Activated T-helper 9 cell treated with anti-CD3 and anti-CD28 coated beads, Interleukin-2, amount 50 U/mL, for 16 hours (primary cell): ENCODE results near the gene KCNH6.
A peak's percentile ranks its signal among the peaks of the same experiment; 100 is the strongest.

ENCODE experiments used
- DNase-seq: peaks from one replicate; pipeline ENCODE4 v3.0.0-alpha.2; 2020; ENCODE audit warnings: low read depth

The KCNH6 gene

GRCh38 chr17:63533433-63534077 is 10.4 kb downstream of the KCNH6 start:
- DNase-seq: no peak

DNA sequence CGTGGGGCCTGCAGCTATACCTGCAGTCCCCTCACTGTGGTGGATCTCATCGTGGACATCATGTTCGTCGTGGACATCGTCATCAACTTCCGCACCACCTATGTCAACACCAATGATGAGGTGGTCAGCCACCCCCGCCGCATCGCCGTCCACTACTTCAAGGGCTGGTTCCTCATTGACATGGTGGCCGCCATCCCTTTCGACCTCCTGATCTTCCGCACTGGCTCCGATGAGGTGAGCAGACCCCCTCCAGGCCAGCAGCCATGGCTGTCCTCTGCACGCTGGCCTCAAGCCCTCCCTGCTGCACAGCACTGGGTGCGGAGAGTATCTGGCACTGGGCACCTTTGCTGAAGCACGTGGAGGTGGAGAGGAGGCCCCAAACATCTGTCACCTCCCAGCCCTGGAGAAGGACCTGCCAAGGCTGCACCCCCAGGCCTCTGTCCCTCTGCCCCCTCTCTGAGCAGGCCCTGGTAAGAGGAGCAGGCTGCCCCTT is 11.0 kb downstream of the KCNH6 start:
- DNase-seq: no peak

GRCh38 chr17:63534816-63535455 is 11.8 kb downstream of the KCNH6 start:
- DNase-seq: no peak

DNA sequence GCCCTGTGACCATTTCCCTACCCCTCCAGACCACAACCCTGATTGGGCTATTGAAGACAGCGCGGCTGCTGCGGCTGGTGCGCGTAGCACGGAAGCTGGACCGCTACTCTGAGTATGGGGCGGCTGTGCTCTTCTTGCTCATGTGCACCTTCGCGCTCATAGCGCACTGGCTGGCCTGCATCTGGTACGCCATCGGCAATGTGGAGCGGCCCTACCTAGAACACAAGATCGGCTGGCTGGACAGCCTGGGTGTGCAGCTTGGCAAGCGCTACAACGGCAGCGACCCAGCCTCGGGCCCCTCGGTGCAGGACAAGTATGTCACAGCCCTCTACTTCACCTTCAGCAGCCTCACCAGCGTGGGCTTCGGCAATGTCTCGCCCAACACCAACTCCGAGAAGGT is 12.5 kb downstream of the KCNH6 start:
- no peak for DNase-seq

DNA sequence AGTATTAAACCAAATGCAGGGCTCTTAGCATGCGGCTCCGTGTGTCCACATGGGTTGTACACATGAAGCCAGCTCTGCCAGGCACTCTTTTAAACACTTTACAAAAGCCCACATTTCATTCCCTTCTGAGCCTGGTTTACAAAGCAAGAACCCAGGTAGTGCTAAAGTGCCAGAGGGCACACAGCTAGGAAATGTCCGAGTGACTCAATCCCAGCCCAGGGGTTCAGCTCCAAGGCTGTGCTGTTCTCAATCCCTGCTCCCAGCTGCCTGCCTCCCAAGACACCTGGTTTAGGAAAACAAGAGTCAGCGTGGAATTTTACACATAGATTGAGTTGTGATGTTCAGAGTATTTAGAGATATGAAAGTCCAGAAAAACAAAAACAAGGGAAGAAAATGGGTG is 13.8 kb downstream of the KCNH6 start:
- DNase-seq: no peak

GRCh38 chr17:63537991-63538692 is 15.0 kb downstream of the KCNH6 start:
- no peak for DNase-seq

GRCh38 chr17:63538693-63539595 is 15.8 kb downstream of the KCNH6 start:
- no peak for DNase-seq

GRCh38 chr17:63540590-63540989 is 17.4 kb downstream of the KCNH6 start:
- DNase-seq: no peak

- no peak for DNase-seq
These were observed 19.0 kb downstream of the KCNH6 start for GRCh38 chr17:63542218-63542545.

DNA sequence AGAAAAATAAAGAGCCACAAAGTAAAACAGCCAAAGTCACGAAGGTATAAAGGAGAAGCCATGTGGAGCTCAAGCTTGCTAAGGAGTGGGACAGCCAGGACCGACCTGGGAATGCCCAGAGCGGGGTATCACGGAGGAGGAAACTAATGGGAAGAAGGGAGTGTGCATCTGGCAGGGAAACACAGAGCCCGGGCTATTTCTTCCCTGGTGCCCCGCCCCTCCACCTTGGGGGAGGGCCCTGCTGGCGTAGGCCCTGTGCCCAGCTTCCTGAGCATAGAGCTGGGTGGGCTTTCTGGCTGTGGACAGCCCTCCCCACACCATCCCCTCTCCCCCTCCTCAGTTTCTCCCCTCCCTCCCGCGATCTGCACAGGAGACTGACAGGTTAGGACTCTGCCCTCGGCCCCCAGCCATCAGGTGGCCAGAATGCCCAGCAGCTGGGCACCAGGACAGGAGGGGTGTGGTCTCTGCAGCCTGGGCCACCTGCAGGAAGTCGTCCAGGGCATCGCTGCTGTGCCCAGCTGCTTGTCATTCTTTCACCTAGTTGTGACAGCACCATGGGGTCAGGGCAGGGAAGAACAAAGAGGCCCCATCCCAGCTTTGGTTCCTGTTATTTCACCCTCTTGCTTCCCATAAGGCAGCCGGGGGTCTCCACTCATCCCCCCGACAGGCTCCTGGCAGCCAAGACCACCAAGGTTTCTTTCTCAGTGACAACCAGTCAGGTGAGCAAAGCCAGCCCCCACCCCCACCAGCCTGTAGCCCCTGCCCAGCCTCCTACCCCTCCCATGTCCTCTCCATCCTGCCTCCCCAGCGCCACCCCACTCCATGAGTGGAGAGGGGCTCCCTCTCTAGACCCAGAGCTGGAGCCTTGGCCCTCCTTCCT is 20.0 kb downstream of the KCNH6 start:
- DNase-seq: no peak

DNA sequence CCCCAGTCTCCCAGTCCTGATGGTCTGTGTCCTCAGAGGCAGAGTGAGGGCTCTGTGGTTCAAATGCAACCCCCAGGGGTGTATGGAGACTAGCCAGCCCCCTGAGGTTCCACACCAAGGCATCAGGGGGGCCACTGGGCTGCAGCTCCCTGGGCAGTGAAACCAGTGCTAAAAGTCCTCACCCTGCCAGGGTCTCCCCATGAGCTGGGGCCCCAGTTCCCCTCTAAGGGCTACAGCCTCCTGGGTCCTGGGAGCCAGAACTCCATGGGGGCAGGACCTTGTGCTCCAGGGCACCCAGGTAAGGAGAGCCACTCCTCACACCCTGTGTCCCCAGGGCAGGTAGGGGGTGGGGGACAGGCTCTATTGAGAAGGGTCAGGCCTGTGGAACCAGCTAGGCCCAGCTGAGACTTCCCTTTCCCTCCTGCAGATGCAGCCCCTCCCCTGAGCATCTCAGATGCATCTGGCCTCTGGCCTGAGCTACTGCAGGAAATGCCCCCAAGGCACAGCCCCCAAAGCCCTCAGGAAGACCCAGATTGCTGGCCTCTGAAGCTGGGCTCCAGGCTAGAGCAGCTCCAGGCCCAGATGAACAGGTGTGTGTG is 20.8 kb downstream of the KCNH6 start:
- no peak for DNase-seq

DNA sequence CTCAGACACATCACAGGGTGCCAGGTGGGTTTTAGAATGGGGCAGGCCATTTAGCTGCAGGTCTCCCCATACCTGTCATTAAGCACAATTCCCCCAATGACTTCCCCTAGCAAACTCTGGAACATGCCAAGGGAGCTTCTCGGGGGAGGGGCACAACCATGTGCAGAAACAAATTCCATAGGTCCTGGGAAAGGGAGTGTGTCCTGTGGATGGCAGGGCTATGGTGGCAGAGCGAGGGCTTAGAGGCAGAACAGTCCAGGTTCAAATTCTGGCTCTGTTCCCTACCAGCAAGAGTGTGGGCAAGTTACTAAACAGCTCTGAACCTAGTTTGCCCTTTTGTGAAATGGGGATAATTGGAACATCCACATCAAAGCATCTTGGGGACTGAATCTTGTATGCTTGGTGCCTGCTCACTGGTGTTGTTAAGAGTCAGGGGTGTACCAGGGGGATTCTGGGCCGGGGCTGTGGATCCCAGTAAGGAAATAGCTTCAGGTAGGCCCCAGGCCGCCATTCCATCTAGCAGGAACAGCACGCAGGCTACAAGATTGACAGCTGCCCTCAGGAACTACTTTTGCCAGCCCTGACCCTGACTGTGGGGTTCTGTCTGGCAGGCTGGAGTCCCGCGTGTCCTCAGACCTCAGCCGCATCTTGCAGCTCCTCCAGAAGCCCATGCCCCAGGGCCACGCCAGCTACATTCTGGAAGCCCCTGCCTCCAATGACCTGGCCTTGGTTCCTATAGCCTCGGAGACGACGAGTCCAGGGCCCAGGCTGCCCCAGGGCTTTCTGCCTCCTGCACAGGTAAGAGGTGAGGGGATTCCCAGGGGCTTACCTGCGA is 21.5 kb downstream of the KCNH6 start:
- no peak for DNase-seq

GRCh38 chr17:63546308-63547082 is 23.3 kb downstream of the KCNH6 start:
- no peak for DNase-seq

GRCh38 chr17:63547083-63547523 is 23.9 kb downstream of the KCNH6 start:
- no peak for DNase-seq

DNA sequence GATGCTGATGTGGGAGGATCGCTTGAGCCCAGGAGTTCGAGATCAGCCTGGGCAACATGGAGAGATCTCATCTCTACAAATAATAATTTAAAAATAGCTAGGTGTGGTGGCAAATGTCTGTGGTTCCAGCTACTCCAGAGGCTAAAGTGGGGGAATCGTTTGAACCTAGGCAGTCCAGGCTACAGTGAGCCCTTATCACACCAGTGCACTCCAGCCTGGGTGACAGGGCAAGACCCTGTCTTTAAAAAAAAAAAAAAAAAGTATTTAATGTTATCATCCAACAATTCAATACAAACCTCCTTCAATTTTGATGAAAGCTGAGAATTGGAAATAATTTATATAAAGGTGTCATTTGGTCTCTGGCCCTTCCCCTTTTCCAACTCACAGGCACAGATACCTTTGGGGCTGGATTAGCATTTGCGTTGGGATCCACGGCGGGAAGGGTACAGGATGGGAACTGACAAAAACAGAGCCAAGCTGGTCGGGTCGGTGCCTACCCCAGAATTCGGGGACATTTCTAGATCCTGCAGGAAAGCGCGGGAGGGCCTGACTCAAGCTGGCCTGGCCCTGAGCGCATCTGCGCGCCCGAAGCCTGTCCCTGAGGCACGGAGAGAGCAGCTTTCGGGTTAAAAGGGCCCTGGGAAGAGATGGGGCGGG is 26.3 kb downstream of the KCNH6 start:
- no peak for DNase-seq

DNA sequence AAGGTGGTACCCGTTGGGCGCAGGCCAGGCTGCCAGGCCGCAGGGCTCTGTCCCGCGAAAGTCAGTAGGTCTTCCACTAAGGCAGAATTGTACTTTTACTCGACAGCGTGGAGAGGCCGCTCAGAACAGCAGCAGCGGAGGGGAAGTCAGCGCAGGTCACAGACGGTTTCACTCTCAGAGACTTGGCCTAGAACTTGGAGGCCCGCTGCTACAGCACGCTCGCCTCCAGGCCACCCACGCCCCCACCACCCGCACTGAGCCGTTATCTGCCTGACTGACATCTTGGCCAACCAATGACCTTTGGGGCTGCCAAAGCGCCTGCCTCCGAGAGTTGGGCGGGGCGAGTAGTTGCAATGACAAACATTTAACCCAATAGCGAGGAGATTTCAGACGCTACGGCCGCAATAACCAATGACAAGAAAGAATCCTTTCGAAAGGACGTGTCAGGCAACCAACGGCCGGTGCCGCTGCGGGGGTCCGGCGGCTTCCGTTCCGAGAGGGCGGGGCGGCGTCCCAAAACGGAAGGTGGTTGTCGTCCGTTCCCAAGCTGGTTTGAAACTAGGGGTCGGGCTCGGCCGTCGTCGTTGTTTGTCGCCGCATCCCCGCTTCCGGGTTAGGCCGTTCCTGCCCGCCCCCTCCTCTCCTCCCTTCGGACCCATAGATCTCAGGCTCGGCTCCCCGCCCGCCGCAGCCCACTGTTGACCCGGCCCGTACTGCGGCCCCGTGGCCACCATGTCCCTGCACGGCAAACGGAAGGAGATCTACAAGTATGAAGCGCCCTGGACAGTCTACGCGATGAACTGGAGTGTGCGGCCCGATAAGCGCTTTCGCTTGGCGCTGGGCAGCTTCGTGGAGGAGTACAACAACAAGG is 27.0 kb downstream of the KCNH6 start, which contains the start of gene DCAF7:
Gene DCAF7, plus strand, starts transcription at position 532 of the 871 bp plus-strand sequence. Its CDS starts 201 bp downstream, at position 733.
- DNase-seq: peak; percentile 99
